Activated CD4-positive, alpha-beta memory T cell treated with anti-CD3 and anti-CD28 coated beads, Interleukin-2, amount 10 ng/mL, durations not matched to agents 7 days and 5 days (primary cell): ENCODE data around the gene IL1R2. TPM values are rescaled to one million over a fixed set of nuclear protein-coding genes. Genes with fewer than 3 reads are reported as not detected.

Experiments used
- total RNA-seq, 2 experiments: library from RNA; stranded (reverse); gene quantifications; one replicate each; pipeline ENCODE4 v1.2.3, GENCODE V29; 2021

Gene IL1R2
- total RNA-seq, 2 experiments from 2014 or later: 0.81 to 0.88 TPM

Other genes with a start within 250 kb of the IL1R2 start
- 1 to 10 TPM; 1.3 to 1.5 TPM for gene IL1R1, start 150.8 kb downstream of the IL1R2 start, total RNA-seq
- gene IL1RL2, start 195.1 kb downstream of the IL1R2 start, total RNA-seq: not detected